Left ventricle myocardium superior (tissue), 1 donor: Measurements from ENCODE around the gene MYO18A. TPM values are rescaled to one million over a fixed set of nuclear protein-coding genes. Genes with fewer than 3 reads are reported as not detected.

Experiments
- ATAC-seq: fragments of 200-7000 bp; cut with Tn5 transposase; one replicate; pipeline ENCODE4 v1.9.1; 2020; ENCODE audit warnings: mild to moderate bottlenecking, moderate library complexity
- DNase-seq: peaks from one replicate; pipeline ENCODE4 v3.0.0-alpha.2; 2020
- intact Hi-C: fragments of 100-400 bp; cut with micrococcal nuclease; formaldehyde crosslinking; loops from one replicate; pipeline ENCODE4 v1.11.0; 2022
- total RNA-seq: library from RNA; stranded (reverse); fragmentation: NEBNext Ultra II Directional; extraction: Animal tissue kit (Norgen Biotek cat#: 25700); gene quantifications from one replicate; pipeline ENCODE4 v1.2.1, GENCODE V29; 2021
- donor health status: DM: no; HTN: yes; CAD: no; lungs with severe emphysema.

MYO18A gene
- total RNA-seq, 1 donor from 2014 or later: 346 TPM

DNA sequence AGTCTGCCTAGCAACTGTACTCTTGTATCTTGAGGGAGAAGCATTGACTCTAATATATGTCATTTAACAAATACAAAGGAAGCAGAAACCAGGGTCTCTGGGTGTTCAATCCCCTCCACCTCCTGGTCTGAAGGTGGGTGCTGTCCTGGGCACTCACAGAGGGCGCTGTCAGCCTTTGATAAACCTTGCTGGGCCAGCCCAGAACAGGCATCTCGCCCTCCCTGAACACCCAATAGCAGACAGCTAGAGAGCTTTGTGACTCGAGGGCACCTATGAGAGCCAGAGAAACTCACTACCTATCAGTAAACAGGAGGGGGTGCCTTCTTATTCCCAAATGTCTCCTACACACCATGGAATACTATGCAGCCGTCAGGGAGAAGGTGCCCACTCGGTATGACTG is 143.6 kb downstream of the MYO18A start:
- no peak for ATAC-seq

GRCh38 chr17:29034510-29034909 is 145.7 kb downstream of the MYO18A start:
- DNase-seq: no peak
- intact Hi-C loops: no loop called here
- ATAC-seq: no peak

More for the DNA sequence above, 143.6 kb downstream of the MYO18A start:
- DNase-seq: no peak
- intact Hi-C loops: no loop called here

- intact Hi-C loops: no loop called here
- ATAC-seq: no peak
- no peak for DNase-seq
Measured at GRCh38 chr17:29032857-29033197, 147.4 kb downstream of the MYO18A start.

DNA sequence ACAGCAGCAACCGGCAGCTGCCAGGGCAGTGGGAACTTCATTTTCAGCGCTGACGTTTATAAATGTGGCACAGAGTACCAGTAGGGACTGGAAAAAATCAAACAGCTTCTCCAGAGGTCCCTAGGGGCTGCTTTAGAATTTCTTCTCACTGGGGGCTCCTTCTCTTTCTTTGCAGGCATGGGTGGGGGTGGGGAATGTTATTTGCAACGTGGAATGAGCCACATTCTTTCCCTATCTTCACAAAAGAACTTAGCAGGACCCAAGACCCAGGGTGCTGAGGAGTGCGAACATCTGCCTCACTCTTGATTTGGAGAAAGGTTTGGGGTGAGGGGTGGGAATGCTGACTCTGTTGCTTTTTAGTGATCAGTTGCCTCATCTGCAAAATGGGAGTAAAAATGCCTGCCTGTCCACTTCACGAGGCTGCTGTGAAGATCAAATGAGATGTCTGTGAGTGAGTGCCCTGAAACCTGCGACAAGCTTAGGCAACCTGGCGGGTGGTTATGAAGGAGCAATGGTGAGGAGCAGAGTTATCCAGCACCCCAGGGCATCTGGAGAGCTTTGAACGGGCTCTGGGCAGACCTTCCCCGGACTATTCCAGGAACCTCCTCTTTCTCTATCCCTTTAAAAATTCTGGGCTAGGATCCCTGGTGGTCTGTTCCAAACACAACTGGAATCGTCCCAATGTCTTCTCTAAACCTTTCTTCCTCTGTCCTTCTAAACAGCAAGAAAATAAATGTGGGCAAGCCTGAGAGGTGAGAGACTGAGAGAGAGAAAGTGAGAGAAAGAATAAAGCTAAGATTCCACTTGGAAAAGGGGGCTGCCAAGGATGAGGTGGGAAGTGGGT is 148.0 kb downstream of the MYO18A start:
- intact Hi-C loops: no loop called here
- ATAC-seq (no peak), DNase-seq (no peak)

- DNase-seq (no peak), ATAC-seq (no peak)
- intact Hi-C loops: no loop called here
Measured at GRCh38 chr17:29031488-29031887, 148.7 kb downstream of the MYO18A start.

GRCh38 chr17:29024316-29024952 is 155.8 kb downstream of the MYO18A start:
- intact Hi-C loops: no loop called here
- ATAC-seq (no peak), DNase-seq (no peak)

DNA sequence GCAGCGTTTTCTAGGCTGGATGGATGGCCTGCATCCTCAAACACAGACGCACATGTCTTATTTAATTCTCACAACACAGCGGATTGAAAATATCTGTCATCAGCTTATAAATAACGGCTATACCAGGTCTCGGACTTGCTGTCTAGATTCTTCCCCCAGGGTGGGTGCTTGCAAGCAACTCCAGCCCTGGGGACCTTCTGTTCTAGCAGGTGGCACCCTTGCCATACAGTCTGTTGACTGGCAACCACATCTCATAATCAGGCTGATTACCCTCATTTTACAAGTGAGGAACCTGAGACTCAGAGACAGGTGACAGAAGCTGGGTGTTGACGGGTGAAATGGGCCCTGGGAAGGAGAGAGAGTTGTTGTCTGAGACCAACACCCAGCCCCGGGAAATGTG is 158.1 kb downstream of the MYO18A start:
- ATAC-seq (no peak), DNase-seq (no peak)
- intact Hi-C loops: no loop called here

DNA sequence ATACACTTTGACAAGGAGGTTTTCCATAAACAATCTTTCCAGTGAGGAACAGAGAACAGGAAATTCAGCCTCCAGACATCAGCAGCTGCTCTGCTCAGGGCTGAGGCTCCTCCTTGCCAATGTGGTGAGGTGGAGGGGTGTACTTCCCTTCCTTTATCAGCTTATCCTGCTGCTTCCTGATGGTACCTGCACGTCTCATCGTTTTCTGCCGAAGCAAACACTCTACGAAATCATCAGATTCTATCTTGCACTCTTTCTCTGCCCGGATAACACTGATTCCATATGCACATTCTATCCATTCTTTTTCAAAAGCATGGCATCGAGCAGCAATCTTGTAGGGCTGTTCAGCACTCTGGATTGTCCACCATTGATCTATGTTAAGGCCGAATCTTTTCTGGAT is 159.0 kb downstream of the MYO18A start:
- intact Hi-C loops: no loop called here
- ATAC-seq (no peak), DNase-seq (no peak)

Other genes with a start within 250 kb of the MYO18A start
- 20.4 TPM for gene PHF12, start 228.9 kb downstream of the MYO18A start, total RNA-seq
- not detected for gene SEZ6, start 174.4 kb downstream of the MYO18A start, total RNA-seq
- gene PIPOX, start 137.3 kb downstream of the MYO18A start, total RNA-seq: 0.59 TPM
- gene CRYBA1, start 66.5 kb upstream of the MYO18A start, total RNA-seq: not detected
- 42.3 TPM for gene NUFIP2, start 113.8 kb upstream of the MYO18A start, total RNA-seq
- 43.0 TPM for gene TAOK1, start 210.0 kb upstream of the MYO18A start, total RNA-seq